ENCODE results near the gene MRPL54.

The MRPL54 gene

GRCh38 chr19:3800996-3801395 is 38.5 kb downstream of the MRPL54 start:
- Mint-ChIP-seq H3K27ac (no peak overlapping the region), H3K27me3 (no peaks in the 10 kb centered on the region), H3K4me3 (peak overlapping the region; percentile 53), H3K9me3 (peaks cover 6% of the 10 kb centered on the region), H3K4me1 (ENCODE audit: low read depth) (peaks cover 26% of the 10 kb centered on the region), H3K36me3 (ENCODE audit: low read depth) (no peaks in the 10 kb centered on the region)
- DNase-seq: no peak

- Mint-ChIP-seq H3K4me3 (peak overlapping the region; percentile 53), H3K36me3 (ENCODE audit: low read depth) (no peaks in the 10 kb centered on the region), H3K27me3 (no peaks in the 10 kb centered on the region), H3K27ac (no peak overlapping the region), H3K9me3 (peaks cover 4% of the 10 kb centered on the region), H3K4me1 (ENCODE audit: low read depth) (peaks cover 27% of the 10 kb centered on the region)
- peak; percentile 71 for DNase-seq
Measured at GRCh38 chr19:3801412-3802096, 39.1 kb downstream of the MRPL54 start.

- H3K4me3 Mint-ChIP-seq: no peak overlapping the region
- peaks cover 39% of the 10 kb centered on the region for H3K4me1 Mint-ChIP-seq (ENCODE audit: low read depth)
- no peak overlapping the region for H3K27ac Mint-ChIP-seq
- no peaks in the 10 kb centered on the region for H3K27me3 Mint-ChIP-seq
- no peak for DNase-seq
- peaks cover 2% of the 10 kb centered on the region for H3K9me3 Mint-ChIP-seq
- no peaks in the 10 kb centered on the region for H3K36me3 Mint-ChIP-seq (ENCODE audit: low read depth)
Measured at GRCh38 chr19:3803114-3803888, 40.8 kb downstream of the MRPL54 start.

GRCh38 chr19:3803986-3804385 is 41.5 kb downstream of the MRPL54 start:
- DNase-seq: no peak
- Mint-ChIP-seq H3K27me3 (no peaks in the 10 kb centered on the region), H3K27ac (no peak overlapping the region), H3K9me3 (peaks cover 2% of the 10 kb centered on the region), H3K4me3 (no peak overlapping the region), H3K36me3 (ENCODE audit: low read depth) (no peaks in the 10 kb centered on the region), H3K4me1 (ENCODE audit: low read depth) (peaks cover 37% of the 10 kb centered on the region)

- Mint-ChIP-seq H3K4me1 (ENCODE audit: low read depth) (peaks cover 35% of the 10 kb centered on the region), H3K27ac (no peak overlapping the region), H3K27me3 (no peaks in the 10 kb centered on the region), H3K36me3 (ENCODE audit: low read depth) (no peaks in the 10 kb centered on the region), H3K4me3 (no peak overlapping the region), H3K9me3 (peaks cover 2% of the 10 kb centered on the region)
- DNase-seq: no peak
Measured at GRCh38 chr19:3804429-3804828, 41.9 kb downstream of the MRPL54 start.

- peaks cover 43% of the 10 kb centered on the region for H3K4me1 Mint-ChIP-seq (ENCODE audit: low read depth)
- no peaks in the 10 kb centered on the region for H3K36me3 Mint-ChIP-seq (ENCODE audit: low read depth)
- no peak overlapping the region for H3K4me3 Mint-ChIP-seq
- peaks cover 2% of the 10 kb centered on the region for H3K9me3 Mint-ChIP-seq
- no peak for DNase-seq
- no peak overlapping the region for H3K27ac Mint-ChIP-seq
- H3K27me3 Mint-ChIP-seq: no peaks in the 10 kb centered on the region
Measured at GRCh38 chr19:3805859-3806258, 43.4 kb downstream of the MRPL54 start.

GRCh38 chr19:3807131-3807480 is 44.6 kb downstream of the MRPL54 start:
- Mint-ChIP-seq H3K36me3 (ENCODE audit: low read depth) (no peaks in the 10 kb centered on the region), H3K4me1 (ENCODE audit: low read depth) (peaks cover 41% of the 10 kb centered on the region), H3K27ac (no peak overlapping the region), H3K4me3 (no peak overlapping the region), H3K9me3 (peaks cover 2% of the 10 kb centered on the region), H3K27me3 (no peaks in the 10 kb centered on the region)
- no peak for DNase-seq

GRCh38 chr19:3807574-3808354 is 45.3 kb downstream of the MRPL54 start:
- no peak overlapping the region for H3K4me3 Mint-ChIP-seq
- no peaks in the 10 kb centered on the region for H3K36me3 Mint-ChIP-seq (ENCODE audit: low read depth)

GRCh38 chr19:3808420-3809143 is 46.1 kb downstream of the MRPL54 start:
- Mint-ChIP-seq H3K27me3 (no peaks in the 10 kb centered on the region), H3K4me3 (no peak overlapping the region), H3K36me3 (ENCODE audit: low read depth) (no peaks in the 10 kb centered on the region), H3K4me1 (ENCODE audit: low read depth) (peaks cover 55% of the 10 kb centered on the region), H3K27ac (no peak overlapping the region), H3K9me3 (peaks cover 2% of the 10 kb centered on the region)
- DNase-seq: no peak

More at GRCh38 chr19:3807574-3808354, 45.3 kb downstream of the MRPL54 start:
- peaks cover 47% of the 10 kb centered on the region for H3K4me1 Mint-ChIP-seq (ENCODE audit: low read depth)
- no peak overlapping the region for H3K27ac Mint-ChIP-seq
- H3K9me3 Mint-ChIP-seq: peaks cover 2% of the 10 kb centered on the region
- DNase-seq: no peak
- no peaks in the 10 kb centered on the region for H3K27me3 Mint-ChIP-seq

- H3K4me3 Mint-ChIP-seq: no peak overlapping the region
- no peak overlapping the region for H3K27ac Mint-ChIP-seq
- no peaks in the 10 kb centered on the region for H3K27me3 Mint-ChIP-seq
- H3K36me3 Mint-ChIP-seq (ENCODE audit: low read depth): no peaks in the 10 kb centered on the region
- peaks cover 67% of the 10 kb centered on the region for H3K4me1 Mint-ChIP-seq (ENCODE audit: low read depth)
- H3K9me3 Mint-ChIP-seq: peaks cover 2% of the 10 kb centered on the region
- DNase-seq: no peak
Measured at GRCh38 chr19:3809881-3810707, 47.6 kb downstream of the MRPL54 start.

GRCh38 chr19:3810708-3811355 is 48.4 kb downstream of the MRPL54 start:
- Mint-ChIP-seq H3K36me3 (ENCODE audit: low read depth) (no peaks in the 10 kb centered on the region), H3K4me3 (no peak overlapping the region), H3K9me3 (peaks cover 2% of the 10 kb centered on the region), H3K27me3 (no peaks in the 10 kb centered on the region), H3K4me1 (ENCODE audit: low read depth) (peaks cover 65% of the 10 kb centered on the region), H3K27ac (peak overlapping the region; percentile 81)
- no peak for DNase-seq

- Mint-ChIP-seq H3K4me3 (no peak overlapping the region), H3K4me1 (ENCODE audit: low read depth) (peaks cover 61% of the 10 kb centered on the region), H3K36me3 (ENCODE audit: low read depth) (no peaks in the 10 kb centered on the region), H3K9me3 (no peaks in the 10 kb centered on the region), H3K27me3 (no peaks in the 10 kb centered on the region), H3K27ac (peak overlapping the region; percentile 95)
- no peak for DNase-seq
Measured at GRCh38 chr19:3813473-3814392, 51.3 kb downstream of the MRPL54 start.

Data from activated T-cell treated with anti-CD3 and anti-CD28 coated beads, Interleukin-2, amount 50 U/mL, for 24 hours (primary cell).